HEK293 (cell line): ENCODE results near the gene EBF4.

Experiments
- CTCF ChIP-seq: fragments of 450-650 bp; formaldehyde crosslinking; IDR thresholded peaks from 2 replicates; pipeline ENCODE4 v1.5.1; 2016; ENCODE audit warnings: missing biosample characterization, missing genetic modification characterization
- KLF8 ChIP-seq: fragments of 450-650 bp; formaldehyde crosslinking; IDR thresholded peaks from 2 replicates; pipeline ENCODE4 v1.5.1; 2016; ENCODE audit warnings: missing biosample characterization, missing genetic modification characterization
- MEIS1 ChIP-seq: sonication (generic); formaldehyde crosslinking; IDR thresholded peaks from 2 replicates; pipeline ENCODE4 v1.8.1; 2022; ENCODE audit warnings: missing genetic modification reagents, mild to moderate bottlenecking, borderline replicate concordance
- MYNN ChIP-seq: fragments of 450-650 bp; formaldehyde crosslinking; IDR thresholded peaks from 2 replicates; pipeline ENCODE4 v1.5.1; 2016; ENCODE audit warnings: missing biosample characterization, missing genetic modification characterization, borderline replicate concordance
- PBX3 ChIP-seq: sonication (generic); formaldehyde crosslinking; IDR thresholded peaks from 2 replicates; pipeline ENCODE4 v1.8.1; 2022; ENCODE audit warnings: mild to moderate bottlenecking, moderate library complexity, missing genetic modification reagents
- SP2 ChIP-seq: fragments of 450-650 bp; formaldehyde crosslinking; IDR thresholded peaks from 2 replicates; pipeline ENCODE4 v1.5.1; 2016; ENCODE audit warnings: missing biosample characterization, missing genetic modification characterization
- ZBTB1 ChIP-seq: fragments of 450-650 bp; formaldehyde crosslinking; IDR thresholded peaks from 2 replicates; pipeline ENCODE4 v1.5.1; 2016; ENCODE audit warnings: missing biosample characterization, missing genetic modification characterization
- ZBTB8A ChIP-seq: fragments of 450-650 bp; formaldehyde crosslinking; IDR thresholded peaks from 2 replicates; pipeline ENCODE4 v1.5.1; 2016; ENCODE audit warnings: missing biosample characterization, missing genetic modification characterization
- ZNF391 ChIP-seq: fragments of 450-650 bp; formaldehyde crosslinking; IDR thresholded peaks from 2 replicates; pipeline ENCODE4 v1.5.1; 2016; ENCODE audit warnings: low read depth, missing biosample characterization, missing genetic modification characterization, borderline replicate concordance
- ZNF423 ChIP-seq: fragments of 450-650 bp; formaldehyde crosslinking; IDR thresholded peaks from 2 replicates; pipeline ENCODE4 v1.5.1; 2016; ENCODE audit warnings: missing biosample characterization, missing genetic modification characterization
- ZNF621 ChIP-seq: fragments of 450-650 bp; formaldehyde crosslinking; IDR thresholded peaks from 2 replicates; pipeline ENCODE4 v1.5.1; 2017; ENCODE audit warnings: missing biosample characterization, missing genetic modification characterization
- ZNF639 ChIP-seq: fragments of 450-650 bp; formaldehyde crosslinking; IDR thresholded peaks from 2 replicates; pipeline ENCODE4 v1.5.1; 2016; ENCODE audit warnings: missing biosample characterization, missing genetic modification characterization
- ZNF830 ChIP-seq: fragments of 450-650 bp; IDR thresholded peaks from 2 replicates; pipeline ENCODE4 v1.5.0; 2018; ENCODE audit warnings: missing biosample characterization, missing genetic modification characterization, low read depth, mild to moderate bottlenecking, moderate library complexity
- TF ChIP-seq, protein P1 (sequence below): fragments of 450-650 bp; formaldehyde crosslinking; IDR thresholded peaks from 2 replicates; pipeline ENCODE4 v1.5.1; 2016; ENCODE audit warnings: missing biosample characterization, missing genetic modification characterization

DNA sequence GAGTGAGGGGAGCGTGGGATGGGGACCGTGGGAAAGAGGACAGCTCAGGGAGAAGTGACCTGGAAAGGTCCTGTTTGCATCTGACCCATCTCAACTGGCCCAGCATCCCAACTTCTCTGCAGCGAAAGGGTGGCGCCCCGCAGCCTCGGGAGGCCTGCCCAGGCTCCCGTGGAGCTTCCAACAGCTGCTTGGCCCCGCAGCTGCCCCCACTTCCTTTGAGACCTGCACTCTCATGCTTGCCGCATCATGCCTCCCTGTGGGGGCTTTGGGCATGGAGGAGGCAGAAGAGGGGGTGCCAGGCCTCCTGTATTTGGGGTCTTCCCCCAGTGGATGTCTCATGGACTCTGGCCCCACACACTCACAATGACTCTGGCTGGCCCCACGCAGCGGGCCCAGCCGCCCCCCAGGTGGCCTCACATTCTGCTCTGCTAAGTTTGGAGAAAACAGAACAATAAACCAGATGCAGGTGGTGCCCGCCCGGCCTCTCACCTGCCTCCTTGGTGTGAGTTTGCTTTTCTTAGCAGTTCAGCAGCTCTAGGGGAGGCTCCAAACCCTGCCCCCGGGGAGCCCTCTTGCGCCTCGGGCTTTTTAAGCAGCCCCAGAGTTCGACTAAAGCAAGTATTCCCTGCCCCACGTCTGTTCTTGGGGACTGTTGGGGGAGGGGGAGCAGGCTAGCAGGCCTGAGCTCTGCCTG is 67.2 kb downstream of the EBF4 start:
- TF ChIP-seq ZNF391 (tag by site-specific recombination) (no peak), SP2 (no peak), ZNF621 (tag by site-specific recombination) (no peak), PBX3 (CRISPR knock-in tag) (no peak), CTCF (tag by site-specific recombination) (no peak), ZBTB1 (tag by site-specific recombination) (no peak), KLF8 (tag by site-specific recombination) (no peak), ZNF423 (no peak), MYNN (tag by site-specific recombination) (no peak), ZNF639 (tag by site-specific recombination) (no peak), ZNF830 (no peak), ZBTB8A (tag by site-specific recombination) (no peak), MEIS1 (no peak)
- TF ChIP-seq, protein P1, sequence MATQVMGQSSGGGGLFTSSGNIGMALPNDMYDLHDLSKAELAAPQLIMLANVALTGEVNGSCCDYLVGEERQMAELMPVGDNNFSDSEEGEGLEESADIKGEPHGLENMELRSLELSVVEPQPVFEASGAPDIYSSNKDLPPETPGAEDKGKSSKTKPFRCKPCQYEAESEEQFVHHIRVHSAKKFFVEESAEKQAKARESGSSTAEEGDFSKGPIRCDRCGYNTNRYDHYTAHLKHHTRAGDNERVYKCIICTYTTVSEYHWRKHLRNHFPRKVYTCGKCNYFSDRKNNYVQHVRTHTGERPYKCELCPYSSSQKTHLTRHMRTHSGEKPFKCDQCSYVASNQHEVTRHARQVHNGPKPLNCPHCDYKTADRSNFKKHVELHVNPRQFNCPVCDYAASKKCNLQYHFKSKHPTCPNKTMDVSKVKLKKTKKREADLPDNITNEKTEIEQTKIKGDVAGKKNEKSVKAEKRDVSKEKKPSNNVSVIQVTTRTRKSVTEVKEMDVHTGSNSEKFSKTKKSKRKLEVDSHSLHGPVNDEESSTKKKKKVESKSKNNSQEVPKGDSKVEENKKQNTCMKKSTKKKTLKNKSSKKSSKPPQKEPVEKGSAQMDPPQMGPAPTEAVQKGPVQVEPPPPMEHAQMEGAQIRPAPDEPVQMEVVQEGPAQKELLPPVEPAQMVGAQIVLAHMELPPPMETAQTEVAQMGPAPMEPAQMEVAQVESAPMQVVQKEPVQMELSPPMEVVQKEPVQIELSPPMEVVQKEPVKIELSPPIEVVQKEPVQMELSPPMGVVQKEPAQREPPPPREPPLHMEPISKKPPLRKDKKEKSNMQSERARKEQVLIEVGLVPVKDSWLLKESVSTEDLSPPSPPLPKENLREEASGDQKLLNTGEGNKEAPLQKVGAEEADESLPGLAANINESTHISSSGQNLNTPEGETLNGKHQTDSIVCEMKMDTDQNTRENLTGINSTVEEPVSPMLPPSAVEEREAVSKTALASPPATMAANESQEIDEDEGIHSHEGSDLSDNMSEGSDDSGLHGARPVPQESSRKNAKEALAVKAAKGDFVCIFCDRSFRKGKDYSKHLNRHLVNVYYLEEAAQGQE (tag by site-specific recombination), result no peak
